NCI-H82 treated with DMSO at 0.1 percent for 48 hours (cell line): Measurements from ENCODE around the gene ABCA12.
"Not testable (repeated sequence)": the region's sequence is repeated elsewhere in the genome, so short reads cannot be mapped to it uniquely, and the experiment has no call there.

Experiments
- DNase-seq: peaks from one replicate; lab custom pipeline; 2025; ENCODE audit not compliant: unreplicated experiment; lab: John Stamatoyannopoulos, UW

The ABCA12 gene

GRCh38 chr2:215138479-215138878 is at the start of gene ABCA12:
ABCA12 (minus strand) TSS chr2:215138626; CDS start chr2:215138208, 418 bp downstream.
- DNase-seq: no peak

- no peak for DNase-seq
Measured at GRCh38 chr2:215188078-215188477, 49.7 kb upstream of the ABCA12 start.

GRCh38 chr2:215186021-215186420 is 47.6 kb upstream of the ABCA12 start:
- no peak for DNase-seq

- DNase-seq: no peak
Measured at GRCh38 chr2:215178121-215178520, 39.7 kb upstream of the ABCA12 start.

- no peak for DNase-seq
Measured at GRCh38 chr2:215171796-215172195, 33.4 kb upstream of the ABCA12 start.

GRCh38 chr2:215171151-215171550 is 32.7 kb upstream of the ABCA12 start:
- no peak for DNase-seq

GRCh38 chr2:215166505-215166904 is 28.1 kb upstream of the ABCA12 start:
- not testable (repeated sequence) for DNase-seq

- DNase-seq: not testable (repeated sequence)
Measured at GRCh38 chr2:215163319-215163718, 24.9 kb upstream of the ABCA12 start.

- no peak for DNase-seq
Measured at GRCh38 chr2:215161301-215161829, 22.9 kb upstream of the ABCA12 start.

GRCh38 chr2:215160081-215160480 is 21.7 kb upstream of the ABCA12 start:
- DNase-seq: no peak

- DNase-seq: no peak
Measured at GRCh38 chr2:215156453-215156852, 18.0 kb upstream of the ABCA12 start.

GRCh38 chr2:215149894-215150293 is 11.5 kb upstream of the ABCA12 start:
- no peak for DNase-seq

- no peak for DNase-seq
Measured at GRCh38 chr2:215149486-215149885, 11.1 kb upstream of the ABCA12 start.

GRCh38 chr2:215149060-215149459 is 10.6 kb upstream of the ABCA12 start:
- DNase-seq: no peak

GRCh38 chr2:215145611-215146010 is 7.2 kb upstream of the ABCA12 start:
- no peak for DNase-seq

- DNase-seq: no peak
Measured at GRCh38 chr2:215144106-215144875, 5.9 kb upstream of the ABCA12 start.

GRCh38 chr2:215143458-215143857 is 5.0 kb upstream of the ABCA12 start:
- DNase-seq: no peak

GRCh38 chr2:215141706-215142105 is 3.3 kb upstream of the ABCA12 start:
- no peak for DNase-seq

GRCh38 chr2:215140166-215140707 is 1.8 kb upstream of the ABCA12 start:
- no peak for DNase-seq

- DNase-seq: no peak
Measured at GRCh38 chr2:215137741-215138340, 585 bp downstream of the ABCA12 start.

- no peak for DNase-seq
Measured at GRCh38 chr2:215137329-215137686, 1.1 kb downstream of the ABCA12 start.

GRCh38 chr2:215136669-215137328 is 1.6 kb downstream of the ABCA12 start:
- DNase-seq: peak; percentile 11
